ENCODE data around the gene NCS1.

Gene NCS1

DNA sequence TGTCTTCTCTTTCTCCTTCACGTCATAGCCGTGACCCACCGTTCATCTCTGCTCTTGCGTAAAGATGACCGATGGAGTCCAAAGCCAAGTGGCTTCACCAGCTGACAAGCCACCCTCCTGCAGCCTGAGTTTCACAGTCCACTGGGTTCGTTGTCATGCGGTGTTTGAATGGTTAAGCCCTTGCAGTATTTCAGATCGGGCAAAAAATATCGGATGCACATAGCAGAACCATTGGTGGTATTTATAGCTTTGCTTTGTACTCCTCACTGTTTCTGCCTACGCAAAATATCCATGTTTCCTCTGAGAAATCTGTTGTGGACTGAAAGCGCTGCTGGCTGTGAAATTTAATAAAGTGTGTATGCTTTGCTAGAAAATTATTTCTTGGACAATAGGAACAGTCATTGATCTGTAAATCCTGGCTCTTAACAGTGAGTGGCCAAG, 34.5 kb upstream of the NCS1 start:
- Histone ChIP-seq H3K27me3 (ENCODE audit: control insufficient read depth in 5 of 5, insufficient read depth in 4 of 5, low read length in 5 of 5) (peaks cover 0 to 5% (median 0%) of the 10 kb centered on the region in 5 donors), H3K4me3 (ENCODE audit: low read depth in 1 of 5, low read length in 5 of 5) (no peak overlapping the region), H3K4me1 (ENCODE audit: control insufficient read depth in 5 of 5, insufficient read depth in 5 of 5, low read length in 5 of 5) (peaks cover 0 to 23% (median 12%) of the 10 kb centered on the region in 5 donors), H3K9ac (ENCODE audit: low read length in 5 of 5) (no peak overlapping the region), H3K27ac (ENCODE audit: low read depth, low read length) (no peak overlapping the region), H3K9me3 (ENCODE audit: control insufficient read depth in 5 of 5, low read length in 5 of 5) (no peaks in the 10 kb centered on the region), H3K36me3 (ENCODE audit: control insufficient read depth in 5 of 5, insufficient read depth in 5 of 5, low read length in 5 of 5) (peaks cover 0 to 39% (median 19%) of the 10 kb centered on the region in 5 donors)

DNA sequence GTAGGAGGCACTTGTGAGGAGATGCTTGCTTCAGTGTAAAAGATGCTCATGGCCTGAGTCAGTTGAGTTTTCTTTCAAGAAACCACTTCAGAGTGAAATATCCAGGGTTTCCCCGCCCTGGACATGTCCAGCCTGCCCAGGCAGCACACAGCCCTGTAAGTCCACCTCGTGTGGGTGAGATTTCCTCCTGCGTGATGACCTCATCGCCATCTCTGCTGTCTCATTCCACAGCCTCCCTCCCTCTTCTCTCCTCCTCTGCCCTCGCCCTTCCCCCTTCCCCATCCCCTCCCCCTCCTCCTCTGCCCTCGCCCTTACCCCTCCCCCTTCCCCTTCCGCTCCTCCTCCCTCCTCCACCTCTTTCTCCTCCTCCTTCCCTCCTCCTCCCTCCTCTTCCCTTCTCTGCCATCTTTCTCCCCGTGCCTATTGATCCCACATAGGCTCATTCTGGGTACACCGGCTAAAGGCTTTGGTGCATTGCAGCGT, 34.0 kb upstream of the NCS1 start:
- peaks cover 0 to 8% (median 2%) of the 10 kb centered on the region in 5 donors for H3K27me3 ChIP-seq (ENCODE audit: control insufficient read depth in 5 of 5, insufficient read depth in 4 of 5, low read length in 5 of 5)
- H3K36me3 ChIP-seq (ENCODE audit: control insufficient read depth in 5 of 5, insufficient read depth in 5 of 5, low read length in 5 of 5) = peaks cover 0 to 34% (median 17%) of the 10 kb centered on the region in 5 donors
- H3K4me1 ChIP-seq (ENCODE audit: control insufficient read depth in 5 of 5, insufficient read depth in 5 of 5, low read length in 5 of 5) = peaks cover 0 to 23% (median 12%) of the 10 kb centered on the region in 5 donors
- H3K9me3 ChIP-seq (ENCODE audit: control insufficient read depth in 5 of 5, low read length in 5 of 5) = no peaks in the 10 kb centered on the region
- H3K9ac ChIP-seq (ENCODE audit: low read length in 5 of 5) = no peak overlapping the region
- H3K27ac ChIP-seq (ENCODE audit: low read depth, low read length) = no peak overlapping the region
- no peak overlapping the region for H3K4me3 ChIP-seq (ENCODE audit: low read depth in 1 of 5, low read length in 5 of 5)

DNA sequence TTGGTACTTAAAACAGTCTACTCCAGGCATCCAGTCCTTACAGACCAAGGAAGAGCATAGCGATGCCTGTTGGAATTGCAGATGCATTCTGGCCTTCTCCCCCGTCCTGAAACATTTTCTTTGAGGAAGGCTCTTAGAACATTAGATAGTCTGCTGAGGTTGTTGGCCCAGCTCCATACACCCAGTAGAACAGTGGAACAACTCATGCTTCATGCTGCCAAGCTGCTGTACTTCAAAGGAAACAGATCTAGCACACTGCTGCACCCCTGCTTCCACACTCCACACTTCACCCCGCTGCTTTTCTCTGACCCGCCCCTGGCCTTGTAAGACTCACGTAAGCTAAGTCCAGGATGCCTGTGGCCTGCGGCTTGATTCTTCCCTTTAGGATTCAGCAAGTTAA, 33.4 kb upstream of the NCS1 start:
- no peak overlapping the region for H3K27ac ChIP-seq (ENCODE audit: low read depth, low read length)
- H3K4me3 ChIP-seq (ENCODE audit: low read depth in 1 of 5, low read length in 5 of 5) = no peak overlapping the region
- peaks cover 0 to 29% (median 16%) of the 10 kb centered on the region in 5 donors for H3K36me3 ChIP-seq (ENCODE audit: control insufficient read depth in 5 of 5, insufficient read depth in 5 of 5, low read length in 5 of 5)
- H3K4me1 ChIP-seq (ENCODE audit: control insufficient read depth in 5 of 5, insufficient read depth in 5 of 5, low read length in 5 of 5) = peaks cover 0 to 24% (median 12%) of the 10 kb centered on the region in 5 donors
- no peaks in the 10 kb centered on the region for H3K9me3 ChIP-seq (ENCODE audit: control insufficient read depth in 5 of 5, low read length in 5 of 5)
- H3K27me3 ChIP-seq (ENCODE audit: control insufficient read depth in 5 of 5, insufficient read depth in 4 of 5, low read length in 5 of 5) = peaks cover 5 to 14% (median 7%) of the 10 kb centered on the region in 5 donors
- H3K9ac ChIP-seq (ENCODE audit: low read length in 5 of 5) = no peak overlapping the region

DNA sequence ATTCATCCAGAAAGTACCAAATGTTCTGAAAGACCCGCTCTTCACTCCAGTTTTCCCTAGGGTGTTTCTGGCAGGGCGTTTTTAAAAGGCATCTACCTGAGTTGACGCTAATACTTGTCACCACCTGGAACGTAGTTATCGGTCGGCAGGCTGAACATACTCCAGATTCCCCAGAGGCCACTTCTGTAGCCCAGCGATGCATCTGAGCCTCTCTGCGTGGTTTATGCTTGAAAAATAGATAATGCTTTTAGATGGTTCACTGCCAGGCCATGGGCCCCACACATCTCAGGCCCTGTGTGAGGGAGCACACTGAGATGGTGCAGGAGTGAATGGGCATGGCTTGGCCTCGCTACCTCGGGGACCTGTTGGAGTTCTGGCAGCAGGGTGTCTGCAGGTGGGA, 33.0 kb upstream of the NCS1 start:
- H3K4me1 ChIP-seq (ENCODE audit: control insufficient read depth in 5 of 5, insufficient read depth in 5 of 5, low read length in 5 of 5) = peaks cover 0 to 28% (median 14%) of the 10 kb centered on the region in 5 donors
- peaks cover 0 to 24% (median 13%) of the 10 kb centered on the region in 5 donors for H3K36me3 ChIP-seq (ENCODE audit: control insufficient read depth in 5 of 5, insufficient read depth in 5 of 5, low read length in 5 of 5)
- H3K9ac ChIP-seq (ENCODE audit: low read length in 5 of 5) = no peak overlapping the region
- H3K9me3 ChIP-seq (ENCODE audit: control insufficient read depth in 5 of 5, low read length in 5 of 5) = no peaks in the 10 kb centered on the region
- no peak overlapping the region for H3K4me3 ChIP-seq (ENCODE audit: low read depth in 1 of 5, low read length in 5 of 5)
- H3K27me3 ChIP-seq (ENCODE audit: control insufficient read depth in 5 of 5, insufficient read depth in 4 of 5, low read length in 5 of 5) = peaks cover 5 to 14% (median 11%) of the 10 kb centered on the region in 5 donors
- no peak overlapping the region for H3K27ac ChIP-seq (ENCODE audit: low read depth, low read length)

DNA sequence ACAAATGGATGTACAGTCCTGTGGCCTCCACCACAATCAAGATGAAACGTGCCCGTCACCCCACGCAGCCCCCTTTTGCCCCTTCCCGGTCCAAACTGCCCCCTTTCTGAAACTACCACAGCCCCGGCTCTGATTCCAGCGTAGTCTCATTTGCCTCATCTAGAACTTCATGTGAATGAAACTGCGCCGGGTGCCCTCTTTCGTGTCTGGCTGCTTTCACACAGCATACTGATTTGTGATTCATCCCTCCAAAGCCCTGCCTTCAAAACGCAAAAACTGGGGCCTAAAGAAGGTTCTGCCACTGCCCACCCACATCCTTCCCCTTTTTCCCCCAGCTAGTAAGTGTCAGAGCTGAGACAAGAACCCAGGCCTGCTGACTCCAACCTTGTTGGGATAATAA, 31.5 kb upstream of the NCS1 start:
- Histone ChIP-seq H3K36me3 (ENCODE audit: control insufficient read depth in 5 of 5, insufficient read depth in 5 of 5, low read length in 5 of 5) (peaks cover 0 to 14% (median 5%) of the 10 kb centered on the region in 5 donors), H3K27ac (ENCODE audit: low read depth, low read length) (no peak overlapping the region), H3K4me3 (ENCODE audit: low read depth in 1 of 5, low read length in 5 of 5) (no peak overlapping the region), H3K27me3 (ENCODE audit: control insufficient read depth in 5 of 5, insufficient read depth in 4 of 5, low read length in 5 of 5) (peaks cover 13 to 21% (median 14%) of the 10 kb centered on the region in 5 donors), H3K9ac (ENCODE audit: low read length in 5 of 5) (no peak overlapping the region), H3K9me3 (ENCODE audit: control insufficient read depth in 5 of 5, low read length in 5 of 5) (no peaks in the 10 kb centered on the region), H3K4me1 (ENCODE audit: control insufficient read depth in 5 of 5, insufficient read depth in 5 of 5, low read length in 5 of 5) (peaks cover 0 to 28% (median 14%) of the 10 kb centered on the region in 5 donors)

DNA sequence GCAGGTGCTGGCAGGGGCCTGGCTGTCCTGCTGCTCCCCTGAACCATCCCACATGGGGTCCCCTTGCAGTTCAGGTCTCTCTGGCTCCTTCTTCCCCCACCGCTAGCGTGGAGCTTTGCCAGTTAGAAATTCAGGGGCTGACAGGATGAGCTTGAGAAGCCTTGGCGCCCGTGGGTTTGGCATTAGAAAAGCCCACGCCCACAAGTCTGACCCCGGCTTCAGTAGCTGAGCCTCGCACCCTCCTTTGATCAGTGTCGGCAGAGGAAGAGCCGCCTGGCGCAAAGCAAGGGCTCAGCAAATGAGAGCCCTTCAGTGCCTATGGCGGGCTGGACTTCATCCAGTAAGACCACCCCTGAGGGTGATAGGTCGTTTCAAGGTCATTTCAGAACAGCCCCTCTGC, 30.1 kb upstream of the NCS1 start:
- peaks cover 0 to 2% (median 0%) of the 10 kb centered on the region in 5 donors for H3K36me3 ChIP-seq (ENCODE audit: control insufficient read depth in 5 of 5, insufficient read depth in 5 of 5, low read length in 5 of 5)
- no peaks in the 10 kb centered on the region for H3K9me3 ChIP-seq (ENCODE audit: control insufficient read depth in 5 of 5, low read length in 5 of 5)
- H3K4me1 ChIP-seq (ENCODE audit: control insufficient read depth in 5 of 5, insufficient read depth in 5 of 5, low read length in 5 of 5) = peaks cover 0 to 27% (median 14%) of the 10 kb centered on the region in 5 donors
- H3K27ac ChIP-seq (ENCODE audit: low read depth, low read length) = no peak overlapping the region
- peaks cover 16 to 27% (median 18%) of the 10 kb centered on the region in 5 donors for H3K27me3 ChIP-seq (ENCODE audit: control insufficient read depth in 5 of 5, insufficient read depth in 4 of 5, low read length in 5 of 5)
- no peak overlapping the region for H3K9ac ChIP-seq (ENCODE audit: low read length in 5 of 5)
- no peak overlapping the region for H3K4me3 ChIP-seq (ENCODE audit: low read depth in 1 of 5, low read length in 5 of 5)

DNA sequence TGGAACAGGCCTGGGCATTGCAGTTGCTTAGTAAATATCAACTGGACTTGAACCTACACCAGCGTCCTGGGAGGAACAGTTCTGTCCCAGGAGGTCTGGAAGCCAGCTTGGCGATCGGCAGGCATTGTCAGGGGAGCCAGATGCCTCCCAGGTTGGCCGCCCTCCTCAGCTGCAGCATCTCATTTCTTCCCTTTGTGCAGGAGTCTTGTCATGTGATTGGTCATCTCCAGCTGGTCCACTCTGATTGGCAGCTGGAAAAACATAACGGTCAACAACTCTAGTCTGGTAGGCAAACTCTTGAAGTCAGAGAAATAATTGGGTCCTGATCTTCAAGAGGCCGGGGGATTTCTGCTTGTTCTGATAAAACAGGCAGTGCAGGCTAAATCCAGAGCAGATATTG, 29.6 kb upstream of the NCS1 start:
- Histone ChIP-seq H3K27ac (ENCODE audit: low read depth, low read length) (no peak overlapping the region), H3K9me3 (ENCODE audit: control insufficient read depth in 5 of 5, low read length in 5 of 5) (no peaks in the 10 kb centered on the region), H3K27me3 (ENCODE audit: control insufficient read depth in 5 of 5, insufficient read depth in 4 of 5, low read length in 5 of 5) (peaks cover 16 to 30% (median 22%) of the 10 kb centered on the region in 5 donors), H3K4me1 (ENCODE audit: control insufficient read depth in 5 of 5, insufficient read depth in 5 of 5, low read length in 5 of 5) (peaks cover 0 to 23% (median 14%) of the 10 kb centered on the region in 5 donors), H3K36me3 (ENCODE audit: control insufficient read depth in 5 of 5, insufficient read depth in 5 of 5, low read length in 5 of 5) (no peaks in the 10 kb centered on the region), H3K9ac (ENCODE audit: low read length in 5 of 5) (no peak overlapping the region), H3K4me3 (ENCODE audit: low read depth in 1 of 5, low read length in 5 of 5) (no peak overlapping the region)

DNA sequence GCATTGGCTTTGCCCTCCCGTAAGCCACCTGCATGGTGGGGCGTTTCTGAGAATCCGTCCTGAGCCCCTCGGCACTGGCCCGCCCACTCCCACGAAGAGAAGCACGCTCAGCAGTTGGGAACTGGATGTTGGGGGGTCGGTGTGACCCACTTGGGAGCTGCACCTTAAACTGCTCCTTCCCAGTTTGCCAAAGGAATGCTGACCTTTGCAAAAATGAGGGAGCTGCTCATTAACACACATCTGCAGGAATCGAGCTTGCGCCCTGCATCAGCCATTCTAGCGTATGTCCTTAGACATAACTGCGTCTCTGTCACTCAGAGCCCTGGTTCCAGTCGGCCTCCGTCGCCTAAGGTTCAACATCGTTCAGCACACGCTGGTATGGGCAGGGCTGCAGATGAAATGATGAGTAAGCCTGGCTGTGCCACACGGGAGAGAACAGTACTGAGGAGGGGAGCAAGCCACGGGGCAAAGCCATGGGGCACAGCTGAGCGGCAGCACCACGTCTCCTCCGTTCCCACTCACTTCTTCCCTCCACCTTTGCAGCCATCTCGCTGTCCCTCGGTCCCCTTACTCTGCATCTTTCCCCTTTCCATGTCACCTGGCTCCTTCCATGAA, 28.8 kb upstream of the NCS1 start:
- peaks cover 0 to 18% (median 13%) of the 10 kb centered on the region in 5 donors for H3K4me1 ChIP-seq (ENCODE audit: control insufficient read depth in 5 of 5, insufficient read depth in 5 of 5, low read length in 5 of 5)
- no peak overlapping the region for H3K4me3 ChIP-seq (ENCODE audit: low read depth in 1 of 5, low read length in 5 of 5)
- peaks cover 16 to 31% (median 22%) of the 10 kb centered on the region in 5 donors for H3K27me3 ChIP-seq (ENCODE audit: control insufficient read depth in 5 of 5, insufficient read depth in 4 of 5, low read length in 5 of 5)
- H3K9me3 ChIP-seq (ENCODE audit: control insufficient read depth in 5 of 5, low read length in 5 of 5) = no peaks in the 10 kb centered on the region
- H3K27ac ChIP-seq (ENCODE audit: low read depth, low read length) = no peak overlapping the region
- no peaks in the 10 kb centered on the region for H3K36me3 ChIP-seq (ENCODE audit: control insufficient read depth in 5 of 5, insufficient read depth in 5 of 5, low read length in 5 of 5)
- no peak overlapping the region for H3K9ac ChIP-seq (ENCODE audit: low read length in 5 of 5)

DNA sequence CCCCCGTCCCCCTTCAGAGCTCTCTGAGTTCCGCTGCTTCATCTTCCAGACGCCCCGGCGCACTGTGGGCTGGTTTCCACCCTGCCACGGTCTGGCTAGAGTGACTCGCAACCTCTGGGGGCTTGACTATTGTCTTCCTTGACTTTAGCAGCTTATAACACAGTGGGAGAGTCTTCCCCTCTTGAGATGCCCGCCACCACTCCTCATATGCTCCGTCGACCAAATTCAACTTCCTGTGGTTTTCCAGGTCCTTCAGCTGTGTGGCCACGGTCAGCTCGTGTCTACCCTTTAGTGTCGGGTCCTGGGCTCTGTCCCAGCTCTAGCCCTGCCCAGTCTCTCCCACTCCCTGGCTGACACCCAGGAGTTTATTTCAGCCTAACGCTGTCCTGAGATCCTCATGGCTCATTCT, 28.2 kb upstream of the NCS1 start:
- peak overlapping the region in 1 of 5 donors; percentile 22 for H3K4me3 ChIP-seq (ENCODE audit: low read depth in 1 of 5, low read length in 5 of 5)
- H3K36me3 ChIP-seq (ENCODE audit: control insufficient read depth in 5 of 5, insufficient read depth in 5 of 5, low read length in 5 of 5) = no peaks in the 10 kb centered on the region
- peaks cover 16 to 33% (median 22%) of the 10 kb centered on the region in 5 donors for H3K27me3 ChIP-seq (ENCODE audit: control insufficient read depth in 5 of 5, insufficient read depth in 4 of 5, low read length in 5 of 5)
- H3K27ac ChIP-seq (ENCODE audit: low read depth, low read length) = no peak overlapping the region
- no peaks in the 10 kb centered on the region for H3K9me3 ChIP-seq (ENCODE audit: control insufficient read depth in 5 of 5, low read length in 5 of 5)
- H3K4me1 ChIP-seq (ENCODE audit: control insufficient read depth in 5 of 5, insufficient read depth in 5 of 5, low read length in 5 of 5) = peaks cover 0 to 12% (median 8%) of the 10 kb centered on the region in 5 donors
- H3K9ac ChIP-seq (ENCODE audit: low read length in 5 of 5) = no peak overlapping the region

DNA sequence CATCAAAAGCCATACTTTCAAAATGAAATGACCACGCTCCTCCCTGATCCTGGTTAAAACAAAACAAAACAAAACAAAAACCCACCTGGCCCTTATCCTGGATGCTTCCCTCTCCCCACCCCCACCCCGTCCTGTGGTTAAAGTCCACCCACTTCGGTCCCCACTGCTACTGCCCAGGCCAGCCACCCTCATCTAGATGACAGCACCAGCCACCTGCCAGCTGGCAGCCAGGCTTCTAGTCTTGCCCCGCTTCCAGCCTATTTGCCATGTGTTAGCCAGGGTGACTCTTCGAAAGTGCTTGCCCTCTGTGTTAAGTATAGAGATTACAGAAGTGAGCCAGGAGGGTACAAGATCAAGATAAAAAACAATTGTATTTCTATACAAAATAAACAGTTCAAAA, 27.5 kb upstream of the NCS1 start:
- Histone ChIP-seq H3K36me3 (ENCODE audit: control insufficient read depth in 5 of 5, insufficient read depth in 5 of 5, low read length in 5 of 5) (no peaks in the 10 kb centered on the region), H3K4me1 (ENCODE audit: control insufficient read depth in 5 of 5, insufficient read depth in 5 of 5, low read length in 5 of 5) (peaks cover 0 to 10% (median 4%) of the 10 kb centered on the region in 5 donors), H3K9me3 (ENCODE audit: control insufficient read depth in 5 of 5, low read length in 5 of 5) (no peaks in the 10 kb centered on the region), H3K27me3 (ENCODE audit: control insufficient read depth in 5 of 5, insufficient read depth in 4 of 5, low read length in 5 of 5) (peaks cover 16 to 33% (median 22%) of the 10 kb centered on the region in 5 donors), H3K27ac (ENCODE audit: low read depth, low read length) (no peak overlapping the region), H3K9ac (ENCODE audit: low read length in 5 of 5) (no peak overlapping the region), H3K4me3 (ENCODE audit: low read depth in 1 of 5, low read length in 5 of 5) (no peak overlapping the region)
